ENCODE data around the gene COBL.

Gene COBL

GRCh38 chr7:51306761-51307160, 9.8 kb downstream of the COBL start:
- no peak for DNase-seq

- no peak for DNase-seq
These were observed 11.9 kb downstream of the COBL start for GRCh38 chr7:51304729-51305128.

GRCh38 chr7:51303142-51303525, 13.5 kb downstream of the COBL start:
- no peak for DNase-seq

- DNase-seq = no peak
These were observed 14.8 kb downstream of the COBL start for GRCh38 chr7:51301806-51302205.

GRCh38 chr7:51300762-51301674, 15.6 kb downstream of the COBL start:
- no peak for DNase-seq

- DNase-seq = no peak
These were observed 17.0 kb downstream of the COBL start for GRCh38 chr7:51299391-51300133.

- DNase-seq = no peak
These were observed 17.7 kb downstream of the COBL start for GRCh38 chr7:51298912-51299311.

GRCh38 chr7:51297986-51298385, 18.6 kb downstream of the COBL start:
- no peak for DNase-seq

GRCh38 chr7:51295440-51296245, 21.0 kb downstream of the COBL start:
- DNase-seq = no peak

- DNase-seq = no peak
These were observed 24.0 kb downstream of the COBL start for GRCh38 chr7:51292596-51292995.

GRCh38 chr7:51290702-51291540, 25.7 kb downstream of the COBL start:
- DNase-seq = no peak

GRCh38 chr7:51290304-51290637, 26.3 kb downstream of the COBL start:
- no peak for DNase-seq

- no peak for DNase-seq
These were observed 26.8 kb downstream of the COBL start for GRCh38 chr7:51289623-51290303.

GRCh38 chr7:51288896-51289622, 27.6 kb downstream of the COBL start:
- no peak for DNase-seq

- DNase-seq = no peak
These were observed 30.2 kb downstream of the COBL start for GRCh38 chr7:51286401-51286800.

- DNase-seq = no peak
These were observed 36.5 kb downstream of the COBL start for GRCh38 chr7:51280156-51280555.

- DNase-seq = no peak
These were observed 37.1 kb downstream of the COBL start for GRCh38 chr7:51279391-51280023.

GRCh38 chr7:51278797-51279196, 37.8 kb downstream of the COBL start:
- DNase-seq = no peak

GRCh38 chr7:51276967-51277366, 39.6 kb downstream of the COBL start:
- DNase-seq = no peak

- DNase-seq = no peak
These were observed 40.5 kb downstream of the COBL start for GRCh38 chr7:51276091-51276605.

Data from SIG-M5 (cell line).